ENCODE results near the gene EIF4EBP3. TPM values are rescaled to one million over a fixed set of nuclear protein-coding genes. Genes with fewer than 3 reads are reported as not detected.

The EIF4EBP3 gene
- total and polyA plus RNA-seq, 11 donors = 4.7 to 34.9 (median 14.6) TPM

DNA sequence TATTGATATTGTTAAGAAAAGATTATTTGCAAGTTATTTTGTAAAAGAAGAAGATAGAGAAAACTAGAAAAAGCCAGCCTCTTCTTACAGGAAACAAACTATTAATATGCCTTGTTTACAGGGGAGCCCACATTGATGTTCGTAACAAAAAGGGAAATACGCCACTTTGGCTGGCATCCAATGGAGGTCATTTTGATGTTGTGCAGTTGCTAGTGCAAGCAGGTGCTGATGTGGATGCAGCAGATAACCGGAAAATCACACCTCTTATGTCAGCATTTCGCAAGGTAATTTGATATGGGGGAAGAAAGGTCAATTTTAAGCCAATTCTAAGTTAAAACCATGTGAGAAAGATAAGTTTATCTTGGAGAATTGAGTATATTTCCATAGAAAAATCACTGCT, 37.6 kb upstream of the EIF4EBP3 start:
- 38 to 48% (median 47%) methylated on average over 4 of the region's 4 CpGs for WGBS, 4 donors
- peaks cover 0 to 100% (median 98%) of the 10 kb centered on the region in 9 donors for H3K36me3 ChIP-seq
- TF ChIP-seq CTCF (IDR thresholded peaks at IDR 0.05) (no peak), POLR2A (IDR thresholded peaks at IDR 0.05) (no peak)
- no peak overlapping the region for H3K4me3 ChIP-seq
- no peaks in the 10 kb centered on the region for H3K27me3 ChIP-seq
- no peaks in the 10 kb centered on the region for H3K4me1 ChIP-seq
- intact Hi-C loops (cut with DNase I) = loop anchor here in 1 of 10 donors (5.0 kb wide), 1 partner anchor 63 kb away; no protein-coding TSS in a partner anchor
- no peak overlapping the region for H3K27ac ChIP-seq
- no peak for ATAC-seq
- DNase-seq = no peak
- no peaks in the 10 kb centered on the region for H3K9me3 ChIP-seq

- no peak for TF ChIP-seq POLR2A (IDR thresholded peaks at IDR 0.05)
- no peak for TF ChIP-seq CTCF (IDR thresholded peaks at IDR 0.05)
- no peak for ATAC-seq
- 97% methylated on average over 2 of the region's 2 CpGs for WGBS, 4 donors
- Histone ChIP-seq H3K4me3 (no peak overlapping the region), H3K9me3 (no peaks in the 10 kb centered on the region), H3K36me3 (peaks cover 0 to 79% (median 78%) of the 10 kb centered on the region in 9 donors), H3K27ac (no peak overlapping the region), H3K27me3 (no peaks in the 10 kb centered on the region), H3K4me1 (no peaks in the 10 kb centered on the region)
- DNase-seq = no peak
- intact Hi-C loops (cut with DNase I) = loop anchor here in 1 of 10 donors (5.0 kb wide), 1 partner anchor 66 kb away; no protein-coding TSS in a partner anchor
These were observed 34.3 kb upstream of the EIF4EBP3 start for GRCh38 chr5:140513124-140513523.

GRCh38 chr5:140524003-140524402, 23.5 kb upstream of the EIF4EBP3 start:
- no peak for TF ChIP-seq CTCF (IDR thresholded peaks at IDR 0.05)
- no peak for TF ChIP-seq POLR2A (IDR thresholded peaks at IDR 0.05)
- 89 to 92% (median 90%) methylated on average over 2 of the region's 2 CpGs for WGBS, 4 donors
- H3K36me3 ChIP-seq = peaks cover 2 to 78% (median 64%) of the 10 kb centered on the region in 9 donors
- H3K4me1 ChIP-seq = no peaks in the 10 kb centered on the region
- no peak overlapping the region for H3K27ac ChIP-seq
- H3K9me3 ChIP-seq = no peaks in the 10 kb centered on the region
- no peak for DNase-seq
- no peak overlapping the region for H3K4me3 ChIP-seq
- intact Hi-C loops (cut with DNase I) = loop anchor here in 1 of 10 donors (10.0 kb wide), 1 partner anchor 89 kb away; no protein-coding TSS in a partner anchor
- H3K27me3 ChIP-seq = no peaks in the 10 kb centered on the region
- no peak for ATAC-seq

DNA sequence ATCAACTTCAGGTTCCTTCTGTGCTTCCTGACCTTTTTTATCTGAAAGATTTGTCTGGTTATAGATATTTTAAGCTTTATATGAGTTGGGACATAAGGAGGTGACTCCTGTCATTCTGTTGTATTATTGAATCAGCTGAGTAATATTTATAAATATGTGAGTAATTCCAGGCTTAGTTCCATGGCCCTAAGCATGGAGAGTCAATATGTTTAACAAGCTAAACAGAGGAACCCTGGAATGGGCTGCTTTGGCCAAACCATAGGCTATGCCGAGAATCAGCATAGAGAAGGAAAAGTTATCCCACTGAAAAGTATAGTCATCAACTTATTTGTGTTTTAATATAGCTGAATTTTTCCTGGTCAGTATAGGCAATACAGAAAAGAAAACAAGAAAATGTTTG, 7.2 kb upstream of the EIF4EBP3 start:
- no peak overlapping the region for H3K4me3 ChIP-seq
- no peak for TF ChIP-seq POLR2A (IDR thresholded peaks at IDR 0.05)
- TF ChIP-seq CTCF (IDR thresholded peaks at IDR 0.05) = no peak
- no peaks in the 10 kb centered on the region for H3K9me3 ChIP-seq
- intact Hi-C loops (cut with DNase I) = no loop called here
- H3K36me3 ChIP-seq = peaks cover 0 to 100% (median 97%) of the 10 kb centered on the region in 9 donors
- 97 to 100% (median 97%) methylated on average over 1 of the region's 1 CpG for WGBS, 4 donors
- ATAC-seq (no peak), DNase-seq (no peak)
- no peak overlapping the region for H3K27ac ChIP-seq
- no peaks in the 10 kb centered on the region for H3K27me3 ChIP-seq
- peaks cover 0 to 13% (median 0%) of the 10 kb centered on the region in 12 donors for H3K4me1 ChIP-seq
